Measurements from ENCODE around the gene MAPK6.
"Not testable (repeated sequence)": the region's sequence is repeated elsewhere in the genome, so short reads cannot be mapped to it uniquely, and the experiment has no call there.

MAPK6 gene

GRCh38 chr15:52078197-52078875, 59.3 kb downstream of the MAPK6 start:
- peak overlapping the region; percentile 94 for H3K27ac ChIP-seq
- no peak for DNase-seq (ENCODE audit: low read depth, low spot score)

DNA sequence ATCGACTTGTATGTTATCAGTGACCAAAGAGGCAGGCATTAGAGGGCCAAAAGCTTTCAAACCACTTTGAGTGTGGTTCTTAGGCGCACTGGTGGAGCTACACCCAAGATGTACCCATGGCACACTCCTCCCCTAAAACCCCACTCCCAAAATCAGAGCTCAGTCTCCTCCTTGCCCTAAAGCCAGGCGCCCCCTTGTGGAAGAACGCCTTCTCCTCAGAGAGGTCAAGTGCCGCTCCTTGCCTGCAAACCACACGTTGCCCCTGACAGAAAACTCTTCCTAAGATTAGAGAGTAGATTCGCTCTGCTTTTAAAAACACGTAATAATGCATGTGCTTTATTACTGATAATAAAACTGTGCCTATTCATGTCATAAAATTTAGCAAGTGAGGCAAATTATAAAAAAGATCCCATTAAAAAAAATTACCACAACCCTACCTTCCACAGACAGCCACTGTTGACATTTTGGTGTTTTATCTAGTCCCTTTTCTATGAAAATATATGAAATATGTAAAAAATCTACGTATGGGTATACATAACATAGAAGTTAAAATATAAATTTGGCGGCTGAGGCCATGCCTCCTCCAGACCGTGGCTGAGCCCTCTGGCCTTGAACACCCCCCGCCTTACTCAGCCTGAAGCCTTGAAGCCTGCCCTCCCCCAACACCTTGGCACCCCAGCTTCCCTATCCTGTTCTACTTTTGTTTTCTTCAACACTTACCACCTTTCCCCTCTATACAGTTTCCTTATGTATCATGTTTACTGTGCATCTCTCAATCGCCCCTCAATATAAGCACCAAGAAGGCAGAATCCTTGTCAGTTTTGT, 60.1 kb downstream of the MAPK6 start:
- H3K27ac ChIP-seq: peak overlapping the region; percentile 94
- no peak for DNase-seq (ENCODE audit: low read depth, low spot score)

DNA sequence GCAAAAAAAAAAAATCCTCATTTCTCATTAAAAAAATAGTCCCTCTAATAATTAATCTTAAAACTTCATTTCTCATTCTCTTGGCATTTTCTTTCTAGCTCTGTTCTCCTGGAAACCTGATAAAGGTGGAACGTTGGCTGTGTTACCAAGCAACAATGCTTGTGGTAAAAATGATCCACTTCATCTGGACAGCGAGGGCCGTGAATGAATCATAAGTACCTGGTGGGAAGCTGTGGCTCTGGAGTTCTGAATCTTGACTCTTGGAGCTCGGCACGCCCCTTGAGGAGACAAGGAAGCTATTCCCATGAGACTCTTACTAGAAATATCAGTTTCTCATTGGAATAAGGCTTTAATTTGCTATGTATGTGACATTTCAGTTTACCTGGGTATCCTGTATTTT, 61.0 kb downstream of the MAPK6 start:
- no peak overlapping the region for H3K27ac ChIP-seq
- DNase-seq (ENCODE audit: low read depth, low spot score): peak; percentile 66

DNA sequence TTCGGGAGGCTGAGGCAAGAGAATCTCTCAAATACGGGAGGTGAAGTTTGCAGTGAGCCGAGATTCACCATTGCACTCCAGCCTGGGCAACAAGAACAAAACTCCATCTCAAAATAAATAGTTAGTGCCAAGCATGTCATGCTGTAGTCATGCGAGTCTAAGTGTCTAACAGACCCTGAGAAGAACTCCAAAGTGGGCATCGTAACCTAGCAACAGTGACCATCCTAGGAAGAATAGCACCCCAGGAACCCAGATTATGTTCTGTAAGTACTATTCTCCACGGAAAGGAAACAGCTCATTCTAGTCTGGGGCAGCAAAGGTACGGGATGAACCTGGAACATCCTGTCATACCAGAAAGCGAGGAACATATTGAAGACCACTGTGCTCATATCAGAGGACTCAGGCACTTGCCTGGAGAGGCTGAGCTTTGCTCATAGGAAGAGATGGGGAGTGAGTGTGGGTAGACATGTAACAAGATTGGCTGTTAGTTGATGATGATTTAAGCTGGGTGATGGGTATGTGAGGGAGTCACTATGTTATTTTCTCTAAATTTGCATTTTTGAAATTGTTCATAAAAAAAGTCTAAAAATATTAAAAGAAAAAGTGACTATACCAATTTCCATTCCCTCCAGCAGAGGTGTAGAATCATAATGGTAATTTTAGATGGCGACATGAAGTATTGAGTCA, 61.8 kb downstream of the MAPK6 start:
- no peak overlapping the region for H3K27ac ChIP-seq
- no peak for DNase-seq (ENCODE audit: low read depth, low spot score)

- H3K27ac ChIP-seq: no peak overlapping the region
- no peak for DNase-seq (ENCODE audit: low read depth, low spot score)
These were observed 63.4 kb downstream of the MAPK6 start for GRCh38 chr15:52082197-52083036.

- H3K27ac ChIP-seq; DNase-seq (ENCODE audit: low read depth, low spot score): not testable (repeated sequence)
These were observed 64.0 kb downstream of the MAPK6 start for GRCh38 chr15:52083037-52083359.

GRCh38 chr15:52083603-52084002, 64.6 kb downstream of the MAPK6 start:
- H3K27ac ChIP-seq: no peak overlapping the region
- no peak for DNase-seq (ENCODE audit: low read depth, low spot score)

GRCh38 chr15:52085299-52085698, 66.3 kb downstream of the MAPK6 start:
- peak overlapping the region; percentile 17 for H3K27ac ChIP-seq
- DNase-seq (ENCODE audit: low read depth, low spot score): no peak

GRCh38 chr15:52086011-52086786, 67.2 kb downstream of the MAPK6 start:
- DNase-seq (ENCODE audit: low read depth, low spot score): no peak
- peak overlapping the region; percentile 17 for H3K27ac ChIP-seq

DNA sequence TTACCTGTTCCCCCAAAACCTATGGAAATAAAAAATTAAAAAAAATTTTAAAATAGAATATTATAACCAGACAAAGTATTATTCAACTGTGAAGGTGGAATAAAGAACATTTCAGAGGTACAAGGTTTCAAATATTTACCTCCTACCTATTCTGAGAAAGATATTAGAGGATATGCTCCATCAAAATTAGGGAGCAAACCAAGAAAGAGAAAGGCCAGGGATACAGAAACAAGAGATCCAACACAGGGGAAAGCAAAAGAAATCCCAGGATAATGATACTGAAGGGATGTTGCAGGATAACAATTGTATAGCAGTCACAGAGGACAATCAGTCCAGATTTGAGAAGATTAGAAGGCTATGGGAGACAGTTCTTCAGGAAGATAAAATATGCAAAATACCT, 71.2 kb downstream of the MAPK6 start:
- no peak overlapping the region for H3K27ac ChIP-seq
- DNase-seq (ENCODE audit: low read depth, low spot score): no peak

- peak overlapping the region; percentile 91 for H3K27ac ChIP-seq
- DNase-seq (ENCODE audit: low read depth, low spot score): no peak
These were observed 74.1 kb downstream of the MAPK6 start for GRCh38 chr15:52093167-52093538.

DNA sequence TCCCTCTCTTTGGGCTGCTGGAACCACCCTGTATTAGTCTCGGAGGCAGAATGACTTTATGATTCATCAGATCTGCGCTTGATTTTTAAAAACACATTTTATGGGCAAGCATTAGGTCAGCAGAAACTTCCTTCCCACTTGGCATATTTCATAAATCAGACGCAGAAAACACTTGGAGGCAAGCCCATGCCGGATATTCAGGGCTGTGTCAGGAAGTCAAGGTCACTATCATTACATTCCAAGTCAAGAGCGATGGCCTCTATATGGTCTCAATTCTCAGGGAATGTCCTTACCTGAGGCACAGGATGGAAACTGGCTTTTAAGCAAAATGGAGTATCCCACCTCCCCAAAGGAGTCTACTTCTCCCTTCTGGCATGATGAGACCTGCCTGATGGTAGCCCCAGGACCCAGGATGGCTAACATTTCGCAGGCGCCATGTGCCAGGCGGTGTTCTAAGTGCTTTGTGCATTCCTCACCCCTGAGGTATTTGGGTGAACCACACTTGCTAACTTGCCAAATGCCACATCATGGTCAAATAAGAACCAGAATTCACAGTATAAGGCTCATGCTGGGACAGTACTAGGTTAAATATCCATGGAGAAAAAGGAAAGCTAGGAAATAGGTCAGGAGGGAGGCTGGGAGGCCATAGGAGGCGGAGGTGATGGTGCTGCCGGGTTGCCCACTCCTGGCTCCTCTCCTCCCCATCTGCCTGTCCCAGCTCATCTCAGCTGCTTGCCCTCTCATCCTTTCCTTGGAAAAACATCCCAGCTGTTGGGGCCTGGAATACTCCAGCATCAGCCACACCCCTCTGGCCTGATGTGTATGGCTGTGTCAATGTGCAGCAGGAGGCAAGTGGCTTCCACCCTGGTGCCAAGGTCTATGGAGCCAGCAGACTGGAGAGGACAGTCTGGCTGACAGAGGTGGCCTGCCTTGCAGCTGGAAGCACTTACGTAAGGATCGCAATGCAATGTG, 74.8 kb downstream of the MAPK6 start:
- DNase-seq (ENCODE audit: low read depth, low spot score): peak; percentile 90
- peak overlapping the region; percentile 91 for H3K27ac ChIP-seq

- peak overlapping the region; percentile 91 for H3K27ac ChIP-seq
- DNase-seq (ENCODE audit: low read depth, low spot score): no peak
These were observed 76.0 kb downstream of the MAPK6 start for GRCh38 chr15:52094811-52095584.

DNA sequence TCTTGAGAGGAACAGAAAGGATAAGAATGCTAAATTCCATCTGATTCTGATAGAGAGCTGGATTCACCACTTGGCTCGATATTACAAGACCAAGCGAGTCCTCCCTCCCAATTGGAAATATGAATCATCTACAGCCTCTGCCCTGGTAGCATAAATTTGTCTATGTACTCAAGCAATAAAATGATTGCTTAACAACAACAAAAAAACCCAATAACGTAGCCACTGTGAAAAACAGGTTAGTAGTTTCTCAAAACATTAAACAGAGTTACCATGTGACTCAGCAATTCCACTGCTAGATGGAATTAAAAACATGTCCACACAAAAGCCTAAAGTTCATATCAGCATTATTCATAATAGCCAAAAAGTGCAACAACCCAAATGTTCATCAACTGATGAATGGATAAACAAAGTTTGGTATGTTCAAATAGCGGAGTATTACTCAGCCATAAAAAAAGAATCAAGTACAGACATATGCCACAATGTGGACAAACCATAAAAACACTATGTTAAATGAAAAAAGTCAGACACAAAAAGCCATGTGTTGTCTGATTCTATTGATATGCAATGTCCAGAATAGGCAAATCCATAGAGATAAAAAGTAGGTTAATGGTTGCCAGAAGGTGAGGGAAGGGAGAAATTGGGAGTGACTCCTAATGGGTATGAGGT, 76.7 kb downstream of the MAPK6 start:
- peak; percentile 96 for DNase-seq (ENCODE audit: low read depth, low spot score)
- H3K27ac ChIP-seq: peak overlapping the region; percentile 91

GRCh38 chr15:52096536-52096935, 77.5 kb downstream of the MAPK6 start:
- not testable (repeated sequence) for DNase-seq (ENCODE audit: low read depth, low spot score)
- peak overlapping the region; percentile 91 for H3K27ac ChIP-seq

DNA sequence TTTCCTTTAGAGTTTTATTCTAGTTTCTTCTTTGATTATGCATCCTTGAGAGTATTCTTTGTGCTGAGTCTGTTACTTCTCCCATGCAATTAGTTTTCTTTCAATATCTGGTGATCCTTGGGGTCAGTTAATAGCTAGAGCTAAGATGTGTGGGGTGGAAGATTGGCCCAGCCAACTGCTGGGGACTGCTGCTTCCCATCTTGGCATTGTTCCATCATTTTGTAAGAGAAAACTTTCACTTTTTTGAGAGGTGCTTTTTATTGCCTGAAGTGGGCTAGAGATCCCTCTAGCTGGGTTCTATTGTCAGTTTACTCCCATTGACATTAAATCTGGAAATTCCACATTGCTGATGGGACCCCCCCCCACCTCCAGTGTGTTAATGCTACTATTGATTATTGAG, 78.2 kb downstream of the MAPK6 start:
- DNase-seq (ENCODE audit: low read depth, low spot score): no peak
- H3K27ac ChIP-seq: peak overlapping the region; percentile 91

DNA sequence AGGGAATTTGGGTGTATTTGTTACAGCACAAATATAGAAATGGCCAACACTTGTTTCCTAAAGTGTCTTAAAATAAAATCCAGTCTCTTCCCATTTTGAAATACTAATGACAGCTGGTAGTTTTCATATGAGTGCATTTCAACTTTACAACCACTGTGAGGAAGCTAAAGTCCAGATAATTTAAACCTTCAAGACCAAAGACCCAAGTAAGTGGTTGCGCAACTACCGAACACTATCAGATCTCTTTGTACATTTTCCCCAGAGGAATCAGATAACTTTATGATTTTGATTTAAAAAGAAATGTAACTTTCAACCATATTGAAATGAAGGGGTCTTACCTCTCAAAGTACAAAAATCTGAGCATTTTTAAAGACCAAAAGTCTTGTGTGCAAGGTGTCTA, 79.3 kb downstream of the MAPK6 start:
- no peak for DNase-seq (ENCODE audit: low read depth, low spot score)
- H3K27ac ChIP-seq: no peak overlapping the region

Measured in epithelial cell of prostate (primary cell).